Measurements from ENCODE around the gene UBR3.

- no peak for TF ChIP-seq CTCF (conservative IDR thresholded peaks at IDR 0.05)
- TF ChIP-seq ZFX (IDR thresholded peaks at IDR 0.05), result no peak
Measured at GRCh38 chr2:170056900-170057299, 229.6 kb downstream of the UBR3 start.

Measured in C4-2B (cell line).